Measurements from ENCODE around the gene SNX19. TPM values are rescaled to one million over a fixed set of nuclear protein-coding genes. Genes with fewer than 3 reads are reported as not detected.
A peak's percentile ranks its signal among the peaks of the same experiment; 100 is the strongest.

Gene SNX19
- total RNA-seq, 1 donor from 2014 or later: 32.8 TPM

DNA sequence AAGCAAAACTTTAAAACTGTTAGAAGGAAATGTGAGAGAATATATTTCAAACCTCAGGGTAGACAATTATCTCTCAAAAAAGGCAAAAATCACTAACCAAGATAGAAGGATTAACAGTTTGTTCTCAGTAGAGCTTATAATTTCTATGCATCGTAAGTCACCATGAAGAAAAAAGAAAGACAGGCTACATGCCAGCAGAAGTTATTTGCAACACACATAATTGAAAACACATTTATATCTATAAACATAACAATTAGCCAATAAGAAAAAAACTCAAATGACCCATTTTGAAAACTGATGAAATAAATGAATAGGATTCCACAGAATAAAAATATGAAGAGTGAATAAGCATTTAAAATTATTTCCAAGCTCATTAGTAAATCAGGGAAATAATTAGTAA is 24.4 kb upstream of the SNX19 start:
- Histone ChIP-seq H3K9ac (no peak overlapping the region), H3K36me3 (no peaks in the 10 kb centered on the region), H3K27ac (no peak overlapping the region), H3K4me2 (no peak overlapping the region), H2AFZ (replicated peaks) (no peak overlapping the region), H3K27me3 (no peaks in the 10 kb centered on the region), H3K79me2 (ENCODE audit: low read depth) (no peaks in the 10 kb centered on the region), H3K9me3 (ENCODE audit: low read depth) (no peaks in the 10 kb centered on the region), H4K20me1 (ENCODE audit: low read depth) (no peaks in the 10 kb centered on the region), H3K4me1 (no peaks in the 10 kb centered on the region), H3K4me3 (no peak overlapping the region), H3F3A (ENCODE audit: low read depth) (no peaks in the 10 kb centered on the region)
- TF ChIP-seq EZH2 (IDR thresholded peaks at IDR 0.05) (no peak), CTCF (IDR thresholded peaks at IDR 0.05) (no peak), EZH2phosphoT487 (IDR thresholded peaks at IDR 0.05) (no peak)
- no peaks in the 10 kb centered on the region for H3K36me3 Mint-ChIP-seq
- H3K27me3 Mint-ChIP-seq (ENCODE audit: insufficient read depth, low read depth): no peaks in the 10 kb centered on the region
- DNase-seq (ENCODE audit: low spot score): no peak
- no peak overlapping the region for H3K4me3 Mint-ChIP-seq
- no peaks in the 10 kb centered on the region for H3K4me1 Mint-ChIP-seq
- H3K27ac Mint-ChIP-seq: no peak overlapping the region
- no peaks in the 10 kb centered on the region for H3K9me3 Mint-ChIP-seq

- no peak overlapping the region for H3K4me3 ChIP-seq
- H3K9ac ChIP-seq: no peak overlapping the region
- H3K79me2 ChIP-seq (ENCODE audit: low read depth): no peaks in the 10 kb centered on the region
- H3K27ac ChIP-seq: no peak overlapping the region
- no peaks in the 10 kb centered on the region for H3K27me3 Mint-ChIP-seq (ENCODE audit: insufficient read depth, low read depth)
- no peaks in the 10 kb centered on the region for H3K4me1 ChIP-seq
- H3F3A ChIP-seq (ENCODE audit: low read depth): no peaks in the 10 kb centered on the region
- H3K36me3 ChIP-seq: no peaks in the 10 kb centered on the region
- H3K36me3 Mint-ChIP-seq: no peaks in the 10 kb centered on the region
- H2AFZ ChIP-seq (replicated peaks): peak overlapping the region; percentile 68
- no peaks in the 10 kb centered on the region for H3K4me1 Mint-ChIP-seq
- TF ChIP-seq EZH2 (IDR thresholded peaks at IDR 0.05) (no peak), CTCF (IDR thresholded peaks at IDR 0.05) (no peak), EZH2phosphoT487 (IDR thresholded peaks at IDR 0.05) (no peak)
- H3K27me3 ChIP-seq: no peaks in the 10 kb centered on the region
- H3K9me3 Mint-ChIP-seq: no peaks in the 10 kb centered on the region
- H4K20me1 ChIP-seq (ENCODE audit: low read depth): no peaks in the 10 kb centered on the region
- no peaks in the 10 kb centered on the region for H3K9me3 ChIP-seq (ENCODE audit: low read depth)
- DNase-seq (ENCODE audit: low spot score): no peak
- no peak overlapping the region for H3K4me2 ChIP-seq
- H3K27ac Mint-ChIP-seq: no peak overlapping the region
- no peak overlapping the region for H3K4me3 Mint-ChIP-seq
These were observed 20.8 kb upstream of the SNX19 start for GRCh38 chr11:130937051-130937450.

DNA sequence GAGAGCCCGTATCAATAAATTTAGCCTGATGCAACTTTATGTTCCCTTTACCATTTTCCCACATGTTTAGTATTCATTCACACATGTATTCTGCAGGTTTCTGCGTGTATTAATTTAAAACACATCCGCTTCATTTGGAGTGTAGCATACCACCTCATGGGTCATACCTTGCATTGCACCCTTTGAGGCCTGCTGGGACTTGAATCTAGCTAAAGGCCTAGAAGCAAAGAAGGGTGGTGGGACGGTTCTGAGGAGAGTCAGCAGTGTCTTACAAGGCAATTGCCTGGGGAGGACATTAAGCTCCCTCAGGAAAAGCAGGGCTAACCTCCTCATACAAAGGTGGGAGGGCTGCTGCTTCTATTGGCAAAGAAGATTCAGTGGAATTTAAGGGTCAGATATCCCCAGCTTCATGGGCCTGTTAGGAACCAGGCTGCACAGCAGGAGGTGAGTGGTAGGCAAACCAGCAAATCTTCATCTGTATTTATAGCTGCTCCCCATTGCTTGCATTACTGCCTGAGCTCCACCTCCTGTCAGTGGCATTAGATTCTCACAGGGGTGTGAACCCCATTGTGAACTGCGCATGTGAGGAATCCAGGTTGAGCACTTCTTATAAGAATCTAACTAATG is 15.9 kb upstream of the SNX19 start:
- no peaks in the 10 kb centered on the region for H3K36me3 Mint-ChIP-seq
- H3K79me2 ChIP-seq (ENCODE audit: low read depth): no peaks in the 10 kb centered on the region
- H2AFZ ChIP-seq (replicated peaks): no peak overlapping the region
- H3F3A ChIP-seq (ENCODE audit: low read depth): no peaks in the 10 kb centered on the region
- TF ChIP-seq EZH2phosphoT487 (IDR thresholded peaks at IDR 0.05) (no peak), CTCF (IDR thresholded peaks at IDR 0.05) (no peak), EZH2 (IDR thresholded peaks at IDR 0.05) (no peak)
- no peak overlapping the region for H3K4me2 ChIP-seq
- no peaks in the 10 kb centered on the region for H3K4me1 Mint-ChIP-seq
- no peak for DNase-seq (ENCODE audit: low spot score)
- H3K9me3 ChIP-seq (ENCODE audit: low read depth): no peaks in the 10 kb centered on the region
- no peaks in the 10 kb centered on the region for H3K4me1 ChIP-seq
- no peak overlapping the region for H3K9ac ChIP-seq
- H3K27ac ChIP-seq: no peak overlapping the region
- peaks cover 2% of the 10 kb centered on the region for H3K27me3 Mint-ChIP-seq (ENCODE audit: insufficient read depth, low read depth)
- H3K27ac Mint-ChIP-seq: no peak overlapping the region
- no peak overlapping the region for H3K4me3 Mint-ChIP-seq
- no peaks in the 10 kb centered on the region for H3K36me3 ChIP-seq
- H3K4me3 ChIP-seq: no peak overlapping the region
- H3K27me3 ChIP-seq: no peaks in the 10 kb centered on the region
- no peaks in the 10 kb centered on the region for H4K20me1 ChIP-seq (ENCODE audit: low read depth)
- no peaks in the 10 kb centered on the region for H3K9me3 Mint-ChIP-seq

All from neural progenitor cell (in vitro differentiated cells).